Left lung (tissue), 10 donors: ENCODE results near the gene NDN. TPM values are rescaled to one million over a fixed set of nuclear protein-coding genes. Genes with fewer than 3 reads are reported as not detected.
A peak's percentile ranks its signal among the peaks of the same experiment; 100 is the strongest.

Experiments used
- ATAC-seq: fragments of 200-7000 bp; cut with Tn5 transposase; one replicate; pipeline ENCODE4 v1.9.1; 2020; ENCODE audit warnings: moderate library complexity
- DNase-seq, 4 donors: peaks; one replicate each; pipeline ENCODE4 v3.0.0-alpha.2; 2013 to 2020
- H3K27ac ChIP-seq, 2 donors: fragments of 200-600 bp; sonication (generic) in 1 of 2; one replicate each; pipeline versions ENCODE4 v1.5.0 to v1.8.0; 2020 to 2021
- H3K27me3 ChIP-seq, 2 donors: fragments of 200-600 bp; sonication (generic) in 1 of 2; one replicate each; pipeline versions ENCODE4 v1.5.0 to v1.8.0; 2020 to 2021
- H3K36me3 ChIP-seq, 2 donors: fragments of 200-600 bp; sonication (generic) in 1 of 2; one replicate each; pipeline versions ENCODE4 v1.5.0 to v1.8.0; 2020 to 2021
- H3K4me1 ChIP-seq, 2 donors: fragments of 200-600 bp; one replicate each; pipeline ENCODE4 v1.8.0; 2021
- H3K4me3 ChIP-seq, 2 donors: fragments of 200-600 bp; sonication (generic) in 1 of 2; one replicate each; pipeline versions ENCODE4 v1.5.0 to v1.8.0; 2020 to 2021; ENCODE audit warnings: mild to moderate bottlenecking in 1 of 2
- H3K9me3 ChIP-seq, 2 donors: fragments of 200-600 bp; sonication (generic) in 1 of 2; one replicate each; pipeline versions ENCODE4 v1.5.0 to v1.8.0; 2020 to 2021
- intact Hi-C, 2 donors: fragments of 100-400 bp; cut with DNase I; formaldehyde crosslinking; loops; one replicate each; pipeline versions ENCODE4 v1.11.2 to v1.14.2; 2022
- polyA plus RNA-seq, 6 donors: library from polyadenylated mRNA; unstranded; fragments of 120-200 nt; gene quantifications; one replicate each; pipeline ENCODE4 v1.2.1, GENCODE V29; 2013; ENCODE audit not compliant: insufficient read length in 6 of 6
- total RNA-seq, 2 donors: library from RNA; stranded (reverse); fragmentation: NEBNext Ultra II Directional; extraction: Animal tissue kit (Norgen Biotek cat#: 25700); gene quantifications; one replicate each; pipeline ENCODE4 v1.2.1, GENCODE V29; 2021
- TF ChIP-seq, protein P1 (sequence below), 2 donors: fragments of 200-600 bp; sonication (generic) in 1 of 2; IDR thresholded peaks; one replicate each; pipeline versions ENCODE4 v1.5.0 to v1.8.0; 2021; ENCODE audit warnings: antibody characterized with exemption in 2 of 2
- donor health status: DM: no; HTN: yes; CAD: no.
- donor health status: DM: no; HTN: no; CAD: no.

NDN gene
- total and polyA plus RNA-seq, 8 donors, result 41.7 to 114 (median 91.2) TPM

DNA sequence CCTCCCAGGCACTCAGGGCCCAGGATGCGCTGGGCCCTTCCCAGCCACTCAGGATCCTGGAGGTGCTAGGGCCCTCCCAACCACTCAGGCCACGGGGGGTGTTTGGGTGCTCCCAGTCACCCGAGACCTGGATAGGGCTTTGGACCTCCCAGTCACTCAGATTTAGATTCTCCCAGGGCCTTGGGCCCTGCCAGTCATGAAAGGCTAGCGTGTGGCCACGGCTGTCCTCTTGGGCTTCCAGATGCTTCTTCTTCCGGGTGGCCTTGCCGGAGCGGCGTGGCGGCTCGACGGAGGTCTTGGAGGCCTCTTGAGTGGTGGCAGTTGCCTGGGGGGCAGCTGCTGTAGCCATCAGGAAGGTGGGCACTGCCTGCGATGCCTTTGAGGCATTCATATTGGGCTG lies 42.3 kb downstream of the NDN start:
- no peaks in the 10 kb centered on the region for H3K4me1 ChIP-seq
- H3K9me3 ChIP-seq, result no peaks in the 10 kb centered on the region
- H3K4me3 ChIP-seq, result no peak overlapping the region
- H3K27ac ChIP-seq, result no peak overlapping the region
- DNase-seq, result no peak
- H3K27me3 ChIP-seq, result peaks cover 0 to 39% of the 10 kb centered on the region in 2 donors
- intact Hi-C loops, result loop anchor here in 1 of 2 donors (10.0 kb wide), 1 partner anchor 220 kb away; no protein-coding TSS in a partner anchor
- TF ChIP-seq, protein P1, sequence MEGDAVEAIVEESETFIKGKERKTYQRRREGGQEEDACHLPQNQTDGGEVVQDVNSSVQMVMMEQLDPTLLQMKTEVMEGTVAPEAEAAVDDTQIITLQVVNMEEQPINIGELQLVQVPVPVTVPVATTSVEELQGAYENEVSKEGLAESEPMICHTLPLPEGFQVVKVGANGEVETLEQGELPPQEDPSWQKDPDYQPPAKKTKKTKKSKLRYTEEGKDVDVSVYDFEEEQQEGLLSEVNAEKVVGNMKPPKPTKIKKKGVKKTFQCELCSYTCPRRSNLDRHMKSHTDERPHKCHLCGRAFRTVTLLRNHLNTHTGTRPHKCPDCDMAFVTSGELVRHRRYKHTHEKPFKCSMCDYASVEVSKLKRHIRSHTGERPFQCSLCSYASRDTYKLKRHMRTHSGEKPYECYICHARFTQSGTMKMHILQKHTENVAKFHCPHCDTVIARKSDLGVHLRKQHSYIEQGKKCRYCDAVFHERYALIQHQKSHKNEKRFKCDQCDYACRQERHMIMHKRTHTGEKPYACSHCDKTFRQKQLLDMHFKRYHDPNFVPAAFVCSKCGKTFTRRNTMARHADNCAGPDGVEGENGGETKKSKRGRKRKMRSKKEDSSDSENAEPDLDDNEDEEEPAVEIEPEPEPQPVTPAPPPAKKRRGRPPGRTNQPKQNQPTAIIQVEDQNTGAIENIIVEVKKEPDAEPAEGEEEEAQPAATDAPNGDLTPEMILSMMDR (IDR thresholded peaks at IDR 0.05), result no peak
- ATAC-seq, result no peak
- H3K36me3 ChIP-seq, result no peaks in the 10 kb centered on the region

DNA sequence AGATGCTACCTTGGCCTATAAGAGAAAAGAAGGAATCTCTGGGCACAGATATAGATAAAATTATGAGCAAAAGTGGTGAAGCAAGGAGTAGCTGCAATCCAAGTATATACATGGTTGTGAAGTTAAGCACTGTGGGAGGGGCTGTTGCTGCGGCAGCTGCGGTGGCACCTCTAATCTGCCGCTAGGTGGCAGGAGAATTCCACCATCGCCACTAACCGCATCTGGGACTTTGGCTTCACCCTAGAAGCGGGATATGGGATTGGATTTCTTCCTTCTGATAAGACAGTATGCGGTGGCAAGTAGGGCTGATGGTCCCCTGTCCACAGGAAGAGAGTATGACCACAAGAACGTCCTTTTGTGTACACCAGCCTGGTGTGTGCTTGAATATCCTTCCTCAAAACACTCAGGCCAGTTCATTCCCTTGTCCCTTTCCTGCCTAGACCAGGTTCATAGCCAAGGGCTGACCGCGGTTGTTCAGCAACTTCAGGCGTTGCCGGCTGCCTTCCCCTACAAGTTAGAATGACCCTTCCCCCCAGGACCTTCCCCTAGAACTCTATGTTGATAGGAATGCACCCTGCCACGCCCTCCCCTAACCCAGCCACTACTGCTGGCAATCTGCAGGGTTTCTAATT lies 44.6 kb downstream of the NDN start:
- H3K9me3 ChIP-seq, result no peaks in the 10 kb centered on the region
- peak; percentile 96 for ATAC-seq
- no peaks in the 10 kb centered on the region for H3K4me1 ChIP-seq
- TF ChIP-seq, protein P1 (IDR thresholded peaks at IDR 0.05), result peak; percentile 78 to 87
- H3K36me3 ChIP-seq, result no peaks in the 10 kb centered on the region
- no peak overlapping the region for H3K4me3 ChIP-seq
- peaks cover 0 to 23% of the 10 kb centered on the region in 2 donors for H3K27me3 ChIP-seq
- peak in 3 of 4 donors; percentile 42 to 78 (median 64) for DNase-seq
- H3K27ac ChIP-seq, result no peak overlapping the region
- intact Hi-C loops, result loop anchor here in 1 of 2 donors (10.0 kb wide), 1 partner anchor 222 kb away; no protein-coding TSS in a partner anchor

Other genes starting within 250 kb of the NDN start
- not detected for gene GOLGA6L2, start 240.1 kb downstream of the NDN start, total RNA-seq
- gene GOLGA6L2, start 240.1 kb downstream of the NDN start, polyA plus RNA-seq, result not detected
- gene MKRN3, start 121.6 kb downstream of the NDN start, total RNA-seq, result under 1 TPM in 1 of 2 donors, not detected in 1; 0.71 TPM
- gene MKRN3, start 121.6 kb downstream of the NDN start, polyA plus RNA-seq, result 10 to 100 TPM in 1 of 6 donors, 1 to 10 TPM in 3, under 1 TPM in 2; 0.26 to 13.4 (median 2.3) TPM
- gene MAGEL2, start 39.4 kb downstream of the NDN start, total RNA-seq, result 1 to 10 TPM in 1 of 2 donors, under 1 TPM in 1; 0.60 to 1.6 TPM
- gene MAGEL2, start 39.4 kb downstream of the NDN start, polyA plus RNA-seq, result 1 to 10 TPM; 3.3 to 5.1 (median 4.6) TPM